Esophagus muscularis mucosa (tissue), 4 donors: ENCODE results near the gene ROPN1L. TPM values are rescaled to one million over a fixed set of nuclear protein-coding genes. Genes with fewer than 3 reads are reported as not detected.

ENCODE experiments used
- DNase-seq: peaks from one replicate; pipeline ENCODE4 v3.0.0-alpha.2; 2017; ENCODE audit errors: extremely low spot score
- H3K27ac ChIP-seq, 4 donors: fragments of 200-600 bp; sonication (generic); replicated peaks in 1 of 4; 1 replicate in 3 of 4; 2 replicates in 1 of 4; pipeline ENCODE4 v1.5.1; 2016 to 2019; ENCODE audit warnings: mild to moderate bottlenecking in 1 of 4
- H3K27me3 ChIP-seq, 4 donors: fragments of 200-600 bp; sonication (generic); one replicate each; pipeline versions ENCODE4 v1.5.1 to v1.6.0; 2016 to 2019
- H3K36me3 ChIP-seq, 4 donors: fragments of 200-600 bp; sonication (generic); one replicate each; pipeline ENCODE4 v1.5.1; 2016 to 2019
- H3K4me1 ChIP-seq, 4 donors: fragments of 200-600 bp; sonication (generic); one replicate each; pipeline ENCODE4 v1.5.1; 2016 to 2019
- H3K4me3 ChIP-seq, 4 donors: fragments of 200-600 bp; sonication (generic); 1 replicate in 2 of 4; 2 replicates in 2 of 4; pipeline ENCODE4 v1.5.1; 2016 to 2019; ENCODE audit warnings: mild to moderate bottlenecking in 4 of 4, moderate library complexity in 1 of 4
- H3K9me3 ChIP-seq, 4 donors: fragments of 200-600 bp; sonication (generic); 1 replicate in 3 of 4; 2 replicates in 1 of 4; pipeline ENCODE4 v1.5.1; 2016 to 2019
- CTCF ChIP-seq, 3 experiments: fragments of 200-600 bp in 2 of 3; fragments of 450-650 bp in 1 of 3; sonication (generic) in 2 of 3; IDR thresholded peaks; one replicate each; pipeline ENCODE4 v1.5.1; 2017 to 2019; ENCODE audit warnings: antibody characterized with exemption in 3 of 3, mild to moderate bottlenecking in 2 of 3, moderate library complexity in 1 of 3
- EP300 ChIP-seq: sonication (generic); formaldehyde crosslinking; IDR thresholded peaks from one replicate; pipeline ENCODE4 v1.6.1; 2017; ENCODE audit warnings: antibody characterized with exemption
- POLR2A ChIP-seq: fragments of 450-650 bp; IDR thresholded peaks from one replicate; pipeline ENCODE4 v1.6.1; 2017; ENCODE audit warnings: antibody characterized with exemption, moderate library complexity, mild to moderate bottlenecking, low read depth
- POLR2AphosphoS5 ChIP-seq, 2 donors: sonication (generic); formaldehyde crosslinking; IDR thresholded peaks; one replicate each; pipeline ENCODE4 v1.6.1; 2017; ENCODE audit warnings: antibody characterized with exemption in 2 of 2
- WGBS: methylation state at CpG from one replicate; pipeline ENCODE4 v1.1.5; 2018; 5-methylcytosine and 5-hydroxymethylcytosine counted together
- intact Hi-C: fragments of 100-400 bp; cut with DNase I; formaldehyde crosslinking; loops from one replicate; pipeline ENCODE4 v1.15.1; 2023
- total RNA-seq, 4 donors: library from RNA; depleted of rRNA; stranded (reverse); fragments of >200 nt; gene quantifications; one replicate each; pipeline versions ENCODE4 v1.1.0 to v1.2.1, GENCODE V29; 2016

The ROPN1L gene
- total RNA-seq, 4 donors from 2014 or later: 0.63 to 1.7 (median 1.1) TPM

- intact Hi-C loops: no loop called here
- Histone ChIP-seq H3K27ac (no peak overlapping the region), H3K4me1 (peaks cover 6 to 20% (median 14%) of the 10 kb centered on the region in 4 donors), H3K4me3 (no peak overlapping the region), H3K36me3 (no peaks in the 10 kb centered on the region), H3K9me3 (no peaks in the 10 kb centered on the region), H3K27me3 (peaks cover 0 to 21% (median 0%) of the 10 kb centered on the region in 4 donors)
- DNase-seq: no peak
- TF ChIP-seq POLR2AphosphoS5 (IDR thresholded peaks at IDR 0.05) (no peak), CTCF (IDR thresholded peaks at IDR 0.05) (no peak), EP300 (no peak), POLR2A (no peak)
- WGBS: 53% methylated on average over 9 of the region's 13 CpGs
Observed at GRCh38 chr5:10460252-10460906, 18.7 kb downstream of the ROPN1L start.

DNA sequence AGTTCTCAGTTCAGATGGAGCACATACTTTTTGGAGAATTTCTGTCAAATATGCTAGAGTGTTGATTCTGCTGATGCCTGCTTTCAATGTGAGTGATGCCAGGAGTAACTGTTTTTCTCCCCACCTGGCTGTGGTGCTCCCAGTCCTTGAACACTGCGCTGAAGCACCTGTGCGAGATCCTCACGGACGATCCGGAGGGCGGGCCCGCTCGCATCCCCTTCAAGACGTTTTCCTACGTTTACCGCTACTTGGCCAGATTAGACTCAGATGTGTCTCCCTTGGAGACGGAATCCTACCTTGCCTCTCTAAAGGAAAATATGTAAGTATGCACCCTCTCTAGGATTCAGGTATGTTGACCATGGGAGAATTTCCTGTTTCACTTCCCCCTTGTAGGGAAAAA, 19.4 kb downstream of the ROPN1L start:
- no peak overlapping the region for H3K4me3 ChIP-seq
- H3K27ac ChIP-seq: no peak overlapping the region
- peaks cover 6 to 20% (median 14%) of the 10 kb centered on the region in 4 donors for H3K4me1 ChIP-seq
- TF ChIP-seq POLR2AphosphoS5 (IDR thresholded peaks at IDR 0.05) (no peak), EP300 (no peak), POLR2A (no peak), CTCF (IDR thresholded peaks at IDR 0.05) (no peak)
- 92% methylated on average over 12 of the region's 12 CpGs for WGBS
- no peaks in the 10 kb centered on the region for H3K9me3 ChIP-seq
- intact Hi-C loops: no loop called here
- no peaks in the 10 kb centered on the region for H3K36me3 ChIP-seq
- no peak for DNase-seq
- H3K27me3 ChIP-seq: peaks cover 0 to 24% (median 0%) of the 10 kb centered on the region in 4 donors

- H3K9me3 ChIP-seq: no peaks in the 10 kb centered on the region
- TF ChIP-seq EP300 (no peak), POLR2AphosphoS5 (IDR thresholded peaks at IDR 0.05) (no peak), CTCF (IDR thresholded peaks at IDR 0.05) (no peak), POLR2A (no peak)
- H3K27ac ChIP-seq: no peak overlapping the region
- H3K36me3 ChIP-seq: no peaks in the 10 kb centered on the region
- intact Hi-C loops: no loop called here
- H3K4me3 ChIP-seq: no peak overlapping the region
- peaks cover 0 to 26% (median 0%) of the 10 kb centered on the region in 4 donors for H3K27me3 ChIP-seq
- no peak for DNase-seq
- H3K4me1 ChIP-seq: peaks cover 6 to 18% (median 13%) of the 10 kb centered on the region in 4 donors
- 88% methylated on average over 10 of the region's 10 CpGs for WGBS
Observed at GRCh38 chr5:10461904-10462555, 20.4 kb downstream of the ROPN1L start.

GRCh38 chr5:10463566-10463965, 21.9 kb downstream of the ROPN1L start:
- H3K9me3 ChIP-seq: no peaks in the 10 kb centered on the region
- no peak for DNase-seq
- H3K4me3 ChIP-seq: no peak overlapping the region
- TF ChIP-seq POLR2A (no peak), POLR2AphosphoS5 (IDR thresholded peaks at IDR 0.05) (no peak), EP300 (no peak), CTCF (IDR thresholded peaks at IDR 0.05) (no peak)
- no peaks in the 10 kb centered on the region for H3K36me3 ChIP-seq
- 100% methylated on average over 2 of the region's 6 CpGs for WGBS
- H3K27me3 ChIP-seq: peaks cover 0 to 21% (median 0%) of the 10 kb centered on the region in 4 donors
- H3K27ac ChIP-seq: no peak overlapping the region
- peaks cover 3 to 7% (median 6%) of the 10 kb centered on the region in 4 donors for H3K4me1 ChIP-seq
- intact Hi-C loops: no loop called here
